H1 (cell line): ENCODE results near the gene MTIF3. TPM values are rescaled to one million over a fixed set of nuclear protein-coding genes. Genes with fewer than 3 reads are reported as not detected.

Experiments
- CTCF ChIA-PET: fragments of 300-600 bp; sonication (Branson Sonifier 250); formaldehyde crosslinking; loops from one replicate; lab custom pipeline; 2021; ENCODE audit not compliant: partially characterized antibody; lab: Charles Lee
- POLR2A ChIA-PET: fragments of 300-600 bp; sonication (Branson Sonifier 250); formaldehyde crosslinking; loops from one replicate; lab custom pipeline; 2021; ENCODE audit warnings: inconsistent platforms; ENCODE audit not compliant: partially characterized antibody; lab: Charles Lee
- DNase-seq, 2 experiments: peaks; one replicate each; pipeline versions ENCODE4 v3.0.0 to v3.0.0-alpha.2; 2010 to 2022; ENCODE audit warnings: low spot score in 2 of 2, low read depth in 1 of 2, mixed read lengths in 1 of 2
- FAIRE-seq: peaks from 2 replicates; lab custom pipeline; 2011; peaks lifted over from hg19 to GRCh38; lab: Jason Lieb, UNC
- H2AFZ ChIP-seq: 2 replicates; pipeline ENCODE4 v1.8.1; 2012; ENCODE audit warnings: low read length, inconsistent platforms
- H2AK5ac ChIP-seq: 2 replicates; pipeline ENCODE4 v1.6.1; 2013; ENCODE audit warnings: low read depth, low read length
- H2BK120ac ChIP-seq: replicated peaks from 2 replicates; pipeline ENCODE3; 2013; ENCODE audit warnings: low read depth, low read length, inconsistent platforms
- H2BK12ac ChIP-seq: 2 replicates; pipeline ENCODE4 v1.6.1; 2013; ENCODE audit warnings: low read depth, low read length
- H2BK15ac ChIP-seq: 2 replicates; pipeline ENCODE4 v1.6.1; 2013; ENCODE audit warnings: low read length
- H2BK20ac ChIP-seq: 2 replicates; pipeline ENCODE4 v1.6.1; 2013; ENCODE audit warnings: low read length
- H2BK5ac ChIP-seq: 2 replicates; pipeline ENCODE4 v1.6.1; 2013; ENCODE audit warnings: low read depth, low read length
- H3K14ac ChIP-seq: 2 replicates; pipeline ENCODE4 v1.6.1; 2013; ENCODE audit warnings: inconsistent platforms; ENCODE audit not compliant: insufficient read length
- H3K18ac ChIP-seq: 2 replicates; pipeline ENCODE4 v1.6.1; 2013; ENCODE audit warnings: low read length; ENCODE audit errors: extremely low read depth
- H3K23ac ChIP-seq: 2 replicates; pipeline ENCODE4 v1.6.1; 2013; ENCODE audit warnings: inconsistent platforms; ENCODE audit not compliant: insufficient read length
- H3K23me2 ChIP-seq: 2 replicates; pipeline ENCODE4 v1.6.1; 2013; ENCODE audit warnings: low read depth, low read length
- H3K27ac ChIP-seq: 2 replicates; pipeline ENCODE4 v1.6.1; 2011; ENCODE audit warnings: low read depth, low read length, inconsistent platforms
- H3K27me3 ChIP-seq, 4 experiments: replicated peaks in 1 of 4; 1 replicate in 1 of 4; 2 replicates in 3 of 4; pipeline versions ENCODE4 v1.6.1 to v1.8.1; 2011 to 2013; ENCODE audit warnings: low read length in 3 of 4, mild to moderate bottlenecking in 3 of 4, inconsistent platforms in 2 of 4, mixed read lengths in 2 of 4, moderate library complexity in 1 of 4; ENCODE audit not compliant: control insufficient read depth in 3 of 4, insufficient read depth in 3 of 4; ENCODE audit errors: extremely low read depth in 1 of 4
- H3K36me3 ChIP-seq, 4 experiments: 2 replicates each; pipeline versions ENCODE4 v1.6.1 to v1.8.1; 2011 to 2013; ENCODE audit warnings: mild to moderate bottlenecking in 4 of 4, low read length in 3 of 4, moderate library complexity in 2 of 4, control low read depth in 1 of 4, inconsistent platforms in 1 of 4; ENCODE audit not compliant: insufficient read depth in 4 of 4, control insufficient read depth in 2 of 4
- H3K4ac ChIP-seq: replicated peaks from 2 replicates; pipeline ENCODE3; 2013; ENCODE audit warnings: low read length, low read depth, mixed read lengths, inconsistent platforms; ENCODE audit not compliant: insufficient read length
- H3K4me1 ChIP-seq, 4 experiments: replicated peaks in 1 of 4; 1 replicate in 1 of 4; 2 replicates in 3 of 4; pipeline versions ENCODE4 v1.6.1 to v1.8.1; 2011 to 2013; ENCODE audit warnings: low read length in 3 of 4, inconsistent platforms in 2 of 4, mixed read lengths in 1 of 4; ENCODE audit not compliant: insufficient read depth in 4 of 4, control insufficient read depth in 3 of 4
- H3K4me2 ChIP-seq, 2 experiments: 2 replicates each; pipeline versions ENCODE4 v1.6.1 to v1.8.1; 2011 to 2013; ENCODE audit warnings: low read depth in 2 of 2, low read length in 2 of 2, control low read depth in 1 of 2, inconsistent platforms in 1 of 2, mild to moderate bottlenecking in 1 of 2; ENCODE audit not compliant: insufficient read depth in 1 of 2
- H3K4me3 ChIP-seq, 4 experiments: fragments of 200-600, 300-600 bp in 1 of 4; sonication (generic), shearing (Covaris generic), sonication (Bioruptor Twin) in 1 of 4; 2 replicates each; pipeline versions ENCODE4 v1.5.1 to v1.8.1; 2011 to 2016; ENCODE audit warnings: low read length in 4 of 4, low read depth in 3 of 4, control low read depth in 2 of 4, inconsistent platforms in 2 of 4, mild to moderate bottlenecking in 2 of 4, mixed read lengths in 1 of 4, moderate library complexity in 1 of 4; ENCODE audit not compliant: insufficient read depth in 2 of 4; ENCODE audit errors: extremely low read depth in 1 of 4
- H3K56ac ChIP-seq: replicated peaks from 2 replicates; pipeline ENCODE3; 2013; ENCODE audit warnings: low read depth, mild to moderate bottlenecking, mixed read lengths, low read length, inconsistent platforms; ENCODE audit not compliant: insufficient read length
- H3K79me1 ChIP-seq: 2 replicates; pipeline ENCODE4 v1.6.1; 2013; ENCODE audit warnings: low read depth, low read length, control low read depth
- H3K79me2 ChIP-seq, 2 experiments: 2 replicates each; pipeline versions ENCODE4 v1.6.1 to v1.8.1; 2012 to 2013; ENCODE audit warnings: low read length in 2 of 2, mild to moderate bottlenecking in 2 of 2, inconsistent platforms in 1 of 2; ENCODE audit not compliant: insufficient read depth in 2 of 2, control insufficient read depth in 1 of 2
- H3K9ac ChIP-seq, 4 experiments: replicated peaks in 1 of 4; 1 replicate in 1 of 4; 2 replicates in 3 of 4; pipeline versions ENCODE4 v1.6.1 to v1.8.1; 2011 to 2013; ENCODE audit warnings: low read depth in 3 of 4, low read length in 3 of 4, control low read depth in 2 of 4, mild to moderate bottlenecking in 2 of 4, moderate library complexity in 2 of 4, inconsistent platforms in 1 of 4; ENCODE audit errors: extremely low read depth in 1 of 4
- H3K9me3 ChIP-seq, 2 experiments: 2 replicates each; pipeline versions ENCODE4 v1.6.1 to v1.8.1; 2012 to 2013; ENCODE audit warnings: mild to moderate bottlenecking in 2 of 2, moderate library complexity in 2 of 2, control low read depth in 1 of 2, inconsistent platforms in 1 of 2, low read depth in 1 of 2, low read length in 1 of 2, mixed read lengths in 1 of 2; ENCODE audit not compliant: insufficient read depth in 2 of 2
- H4K20me1 ChIP-seq, 2 experiments: replicated peaks in 1 of 2; 2 replicates each; pipeline versions ENCODE3 to v1.8.1; 2011 to 2013; ENCODE audit warnings: inconsistent platforms in 2 of 2, low read length in 2 of 2, mild to moderate bottlenecking in 1 of 2; ENCODE audit not compliant: insufficient read depth in 2 of 2, control insufficient read depth in 1 of 2
- H4K5ac ChIP-seq: 2 replicates; pipeline ENCODE4 v1.6.1; 2013; ENCODE audit warnings: low read length, low read depth, mixed read lengths, inconsistent platforms; ENCODE audit not compliant: insufficient read length
- H4K8ac ChIP-seq: 2 replicates; pipeline ENCODE4 v1.8.0; 2013; ENCODE audit warnings: mild to moderate bottlenecking, moderate library complexity, low read length, inconsistent platforms; ENCODE audit not compliant: insufficient read depth; ENCODE audit errors: extremely low read depth
- H4K91ac ChIP-seq: replicated peaks from 2 replicates; pipeline ENCODE3; 2013; ENCODE audit warnings: low read length, mixed read lengths, inconsistent platforms; ENCODE audit not compliant: insufficient read length
- HDAC2 ChIP-seq, 2 experiments: fragments of 300-600 bp in 1 of 2; sonication (generic) in 1 of 2; IDR thresholded peaks; 2 replicates each; pipeline ENCODE4 v1.6.1; 2011 to 2012; ENCODE audit warnings: low read depth in 2 of 2, low read length in 2 of 2, mild to moderate bottlenecking in 2 of 2, moderate library complexity in 2 of 2, borderline replicate concordance in 1 of 2, inconsistent platforms in 1 of 2
- JUND ChIP-seq: IDR thresholded peaks from 2 replicates; pipeline ENCODE4 v1.6.1; 2011; ENCODE audit warnings: mild to moderate bottlenecking, improper control_type of control experiment, low read length
- KDM5A ChIP-seq: fragments of 200-600 bp; IDR thresholded peaks from 2 replicates; pipeline ENCODE4 v1.7.1; 2012; ENCODE audit warnings: mild to moderate bottlenecking, low read length, inconsistent platforms, mixed read lengths
- SIX5 ChIP-seq: IDR thresholded peaks from 2 replicates; pipeline ENCODE4 v1.6.1; 2011; ENCODE audit warnings: mild to moderate bottlenecking, low read depth, low read length
- TAF7 ChIP-seq: optimal IDR thresholded peaks from 2 replicates; pipeline ENCODE3; 2011; ENCODE audit warnings: low read depth, mild to moderate bottlenecking, inconsistent platforms, low read length, moderate library complexity, borderline replicate concordance
- WGBS, 2 experiments: shearing (Covaris generic) in 1 of 2; methylation state at CpG; one replicate each; pipeline versions ENCODE4 v1.1.6 to v1.1.7; 2013 to 2015; ENCODE audit warnings: low lambda C conversion rate in 2 of 2, mixed read lengths in 2 of 2, inconsistent platforms in 1 of 2, low coverage in 1 of 2, missing lambda C conversion rate in 1 of 2; ENCODE audit not compliant: insufficient replicate concordance in 2 of 2, insufficient coverage in 1 of 2, insufficient read length in 1 of 2; ENCODE audit errors: extremely low coverage in 1 of 2, missing lambda C conversion rate in 1 of 2; 5-methylcytosine and 5-hydroxymethylcytosine counted together
- polyA plus RNA-seq, 7 experiments: library from polyadenylated mRNA; depleted of rRNA in 3 of 7; stranded (reverse) in 5 of 7; unstranded in 2 of 7; fragments of >200 nt in 5 of 7; fragments of 200-250 nt in 2 of 7; gene quantifications; 1 replicate in 5 of 7; 2 replicates in 1 of 7; 4 replicates in 1 of 7; pipeline versions ENCODE4 v1.2.1 to v1.2.3, GENCODE V29; 2011 to 2013; ENCODE audit warnings: missing spikeins in 2 of 7, mixed read lengths in 2 of 7
- total RNA-seq: library from RNA; stranded (reverse); fragmentation: NEBNext Ultra II Directional; extraction: Animal tissue kit (Norgen Biotek cat#: 25700); gene quantifications from 2 replicates; pipeline ENCODE4 v1.2.1, GENCODE V29; 2021
- TF ChIP-seq, protein P1 (sequence below): IDR thresholded peaks from 2 replicates; pipeline ENCODE4 v1.6.1; 2012; ENCODE audit warnings: inconsistent platforms

MTIF3 gene
- total and polyA plus RNA-seq, 2 of the 8 experiments (the other 6 are each of a cell fraction or from before 2014, with no cell fraction given) = 29.4 to 36.4 TPM

DNA sequence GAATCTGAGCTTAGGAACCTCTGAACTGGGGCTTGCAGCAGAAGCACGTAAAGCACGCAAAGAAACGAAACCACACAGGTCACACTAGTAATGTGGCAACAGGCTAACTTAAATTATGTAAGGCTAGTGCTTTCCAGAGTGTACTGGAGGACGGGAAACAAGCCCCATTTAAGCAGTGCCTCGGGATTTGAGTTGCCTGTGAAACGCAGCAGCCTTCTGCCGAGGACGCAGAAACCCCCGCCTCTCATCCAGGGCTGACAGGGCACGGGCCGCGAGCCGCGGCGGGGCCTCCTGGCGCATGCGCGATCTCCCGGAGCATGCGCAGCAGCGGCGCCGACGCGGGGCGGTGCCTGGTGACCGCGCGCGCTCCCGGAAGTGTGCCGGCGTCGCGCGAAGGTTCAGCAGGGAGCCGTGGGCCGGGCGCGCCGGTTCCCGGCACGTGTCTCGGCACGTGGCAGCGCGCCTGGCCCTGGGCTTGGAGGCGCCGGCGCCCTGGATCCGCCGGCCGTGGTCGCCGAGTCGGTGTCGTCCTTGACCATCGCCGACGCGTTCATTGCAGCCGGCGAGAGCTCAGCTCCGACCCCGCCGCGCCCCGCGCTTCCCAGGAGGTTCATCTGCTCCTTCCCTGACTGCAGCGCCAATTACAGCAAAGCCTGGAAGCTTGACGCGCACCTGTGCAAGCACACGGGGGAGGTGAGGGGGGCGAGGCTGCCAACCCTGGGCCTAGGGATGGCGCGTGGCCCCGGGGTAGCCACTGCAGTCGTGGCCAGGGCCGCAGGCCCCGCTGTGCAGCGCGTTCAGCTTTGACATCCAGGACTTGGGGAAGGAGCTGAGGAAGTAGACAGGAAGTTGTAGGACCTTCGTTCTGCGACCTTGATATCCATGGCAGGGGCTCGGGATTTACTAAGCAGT, 25.9 kb downstream of the MTIF3 start, which contains the start of gene GTF3A:
GTF3A (plus strand) TSS at position 374 of the 912 bp plus-strand sequence.
- no peak within 1 kb of the TSS for H4K91ac ChIP-seq
- peaks cover 13% of the 10 kb centered on the region for H3K23me2 ChIP-seq
- WGBS, 2 experiments = 2% methylated on average over 68 of the region's 85 CpGs; no CpG with 5 or more reads in 1 of the 2 experiments
- no peak within 1 kb of the TSS; the same call in 1 of the 2 replicates for H3K27ac ChIP-seq
- peaks cover 0 to 17% (median 9%) of the 10 kb centered on the region in 4 experiments; a peak in 5 of 7 replicates for H3K4me1 ChIP-seq
- peak within 1 kb of the TSS; percentile 65 for H3K18ac ChIP-seq
- no peak within 1 kb of the TSS for H2BK120ac ChIP-seq
- peak within 1 kb of the TSS; percentile 68 to 78 (median 71) for H3K4me3 ChIP-seq
- no peak for FAIRE-seq
- peaks cover 0 to 26% of the 10 kb centered on the region in 2 experiments; a peak in 2 of 4 replicates for H3K79me2 ChIP-seq
- ChIA-PET CTCF (interaction anchor here (0.8 to 4.1 kb wide), 12 partner anchors 11 to 478 kb away, joined by 3 to 38 read pairs (median 8); no protein-coding TSS in a partner anchor), POLR2A (interaction anchor here (0.5 to 2.1 kb wide), 7 partner anchors 9 to 548 kb away, joined by 3 to 5 read pairs (median 3); partner anchors contain the start of gene MTIF3)
- no peak within 1 kb of the TSS for H2BK20ac ChIP-seq
- no peak within 1 kb of the TSS for H2AK5ac ChIP-seq
- peaks cover 13% of the 10 kb centered on the region for H3K79me1 ChIP-seq
- no peak within 1 kb of the TSS; the same call in 1 of the 2 replicates for H2BK15ac ChIP-seq
- no peak within 1 kb of the TSS for H3K56ac ChIP-seq
- H3K4ac ChIP-seq = no peak within 1 kb of the TSS
- peak within 1 kb of the TSS; percentile 100 for H2AFZ ChIP-seq
- no peak within 1 kb of the TSS for H3K23ac ChIP-seq
- H4K5ac ChIP-seq = peak within 1 kb of the TSS; percentile 32
- H3K9me3 ChIP-seq = no peaks in the 10 kb centered on the region
- H4K20me1 ChIP-seq = peaks cover 0 to 3% of the 10 kb centered on the region in 2 experiments
- peak within 1 kb of the TSS; percentile 22; the same call in 1 of the 2 replicates for H4K8ac ChIP-seq
- H3K9ac ChIP-seq = peak within 1 kb of the TSS; percentile 35 to 62 (median 53)
- peaks cover 4 to 23% (median 13%) of the 10 kb centered on the region in 4 experiments for H3K36me3 ChIP-seq
- peak within 1 kb of the TSS; percentile 31; the same call in 1 of the 2 replicates for H2BK5ac ChIP-seq
- peak; percentile 46 to 87 for DNase-seq
- peak within 1 kb of the TSS; percentile 97 to 99 for H3K4me2 ChIP-seq
- no peak within 1 kb of the TSS; the same call in 1 of the 2 replicates for H2BK12ac ChIP-seq
- no peak within 1 kb of the TSS for H3K14ac ChIP-seq
- H3K27me3 ChIP-seq = peaks cover 0 to 5% (median 3%) of the 10 kb centered on the region in 4 experiments; a peak in 2 of 7 replicates
- TF ChIP-seq, protein P1, sequence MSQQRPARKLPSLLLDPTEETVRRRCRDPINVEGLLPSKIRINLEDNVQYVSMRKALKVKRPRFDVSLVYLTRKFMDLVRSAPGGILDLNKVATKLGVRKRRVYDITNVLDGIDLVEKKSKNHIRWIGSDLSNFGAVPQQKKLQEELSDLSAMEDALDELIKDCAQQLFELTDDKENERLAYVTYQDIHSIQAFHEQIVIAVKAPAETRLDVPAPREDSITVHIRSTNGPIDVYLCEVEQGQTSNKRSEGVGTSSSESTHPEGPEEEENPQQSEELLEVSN = peak; percentile 77
- TF ChIP-seq KDM5A = no peak
- no peak for TF ChIP-seq SIX5
- TF ChIP-seq TAF7 = no peak
- no peak for TF ChIP-seq JUND
- TF ChIP-seq HDAC2 (IDR thresholded peaks at IDR 0.05; ENCODE audit: borderline replicate concordance in 1 of 2, low read depth in 2 of 2, low read length in 2 of 2) = no peak; a peak in 1 of 4 replicates
